Keratinocyte (primary cell): ENCODE measurements around the gene PI3.

Experiments
- EZH2 ChIP-seq: IDR thresholded peaks from one replicate; pipeline ENCODE4 v1.6.1; 2012; ENCODE audit warnings: inconsistent platforms, mild to moderate bottlenecking, low read length, moderate library complexity
- TF ChIP-seq, protein P1 (sequence below), 3 experiments: IDR thresholded peaks in 1 of 3; conservative IDR thresholded peaks in 1 of 3; optimal IDR thresholded peaks in 1 of 3; 2 replicates in 2 of 3; 3 replicates in 1 of 3; pipeline versions ENCODE3 to v1.5.1; 2011; ENCODE audit warnings: low read length in 3 of 3, mild to moderate bottlenecking in 3 of 3, moderate library complexity in 2 of 3, control low read depth in 1 of 3, inconsistent platforms in 1 of 3; ENCODE audit not compliant: insufficient read depth in 2 of 3; ENCODE audit errors: extremely low read depth in 1 of 3

DNA sequence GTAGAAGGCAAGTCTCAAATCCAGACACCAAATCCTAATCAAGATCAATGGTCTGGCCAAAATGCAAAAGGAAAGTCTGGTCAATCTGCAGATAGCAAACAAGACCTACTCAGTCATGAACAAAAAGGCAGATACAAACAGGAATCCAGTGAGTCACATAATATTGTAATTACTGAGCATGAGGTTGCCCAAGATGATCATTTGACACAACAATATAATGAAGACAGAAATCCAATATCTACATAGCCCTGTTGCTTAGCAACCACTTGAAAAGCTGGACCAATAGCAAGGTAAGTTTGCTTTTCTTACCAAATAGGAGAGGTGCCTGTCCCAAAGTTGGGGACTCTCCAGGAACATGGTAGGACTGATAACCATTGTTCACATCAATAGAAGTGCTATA, 48.4 kb downstream of the PI3 start:
- TF ChIP-seq, protein P1, sequence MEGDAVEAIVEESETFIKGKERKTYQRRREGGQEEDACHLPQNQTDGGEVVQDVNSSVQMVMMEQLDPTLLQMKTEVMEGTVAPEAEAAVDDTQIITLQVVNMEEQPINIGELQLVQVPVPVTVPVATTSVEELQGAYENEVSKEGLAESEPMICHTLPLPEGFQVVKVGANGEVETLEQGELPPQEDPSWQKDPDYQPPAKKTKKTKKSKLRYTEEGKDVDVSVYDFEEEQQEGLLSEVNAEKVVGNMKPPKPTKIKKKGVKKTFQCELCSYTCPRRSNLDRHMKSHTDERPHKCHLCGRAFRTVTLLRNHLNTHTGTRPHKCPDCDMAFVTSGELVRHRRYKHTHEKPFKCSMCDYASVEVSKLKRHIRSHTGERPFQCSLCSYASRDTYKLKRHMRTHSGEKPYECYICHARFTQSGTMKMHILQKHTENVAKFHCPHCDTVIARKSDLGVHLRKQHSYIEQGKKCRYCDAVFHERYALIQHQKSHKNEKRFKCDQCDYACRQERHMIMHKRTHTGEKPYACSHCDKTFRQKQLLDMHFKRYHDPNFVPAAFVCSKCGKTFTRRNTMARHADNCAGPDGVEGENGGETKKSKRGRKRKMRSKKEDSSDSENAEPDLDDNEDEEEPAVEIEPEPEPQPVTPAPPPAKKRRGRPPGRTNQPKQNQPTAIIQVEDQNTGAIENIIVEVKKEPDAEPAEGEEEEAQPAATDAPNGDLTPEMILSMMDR (optimal IDR thresholded peaks at IDR 0.05 in 1 of 3, IDR thresholded peaks at IDR 0.05 in 1 of 3, conservative IDR thresholded peaks at IDR 0.05 in 1 of 3; ENCODE audit: extremely low read depth in 1 of 3, insufficient read depth in 2 of 3, low read length in 3 of 3) = no peak
- no peak for TF ChIP-seq EZH2
